Jurkat, Clone E6-1 (cell line): ENCODE measurements around the gene SH3PXD2A.
A peak's percentile ranks its signal among the peaks of the same experiment; 100 is the strongest.
"Not testable (repeated sequence)": the region's sequence is repeated elsewhere in the genome, so short reads cannot be mapped to it uniquely, and the experiment has no call there.

ENCODE experiments used
- DNase-seq: peaks from one replicate; pipeline ENCODE4 v3.0.0-alpha.2; 2011; ENCODE audit warnings: low read depth, low spot score
- H3K4me3 ChIP-seq: 2 replicates; pipeline ENCODE4 v1.5.1; 2011; ENCODE audit warnings: mild to moderate bottlenecking, low read length, control low read depth, moderate library complexity

SH3PXD2A gene

GRCh38 chr10:103783681-103784080 lies 71.7 kb downstream of the SH3PXD2A start:
- DNase-seq = no peak
- H3K4me3 ChIP-seq = no peak overlapping the region

GRCh38 chr10:103781329-103782061 lies 73.9 kb downstream of the SH3PXD2A start:
- peak; percentile 69 for DNase-seq
- H3K4me3 ChIP-seq = no peak overlapping the region

GRCh38 chr10:103780242-103781149 lies 74.9 kb downstream of the SH3PXD2A start:
- DNase-seq = no peak
- H3K4me3 ChIP-seq = no peak overlapping the region

- H3K4me3 ChIP-seq = no peak overlapping the region
- no peak for DNase-seq
These were observed 76.8 kb downstream of the SH3PXD2A start for GRCh38 chr10:103778358-103779139.

GRCh38 chr10:103776878-103777591 lies 78.3 kb downstream of the SH3PXD2A start:
- no peak overlapping the region for H3K4me3 ChIP-seq
- DNase-seq = no peak

- H3K4me3 ChIP-seq = no peak overlapping the region
- no peak for DNase-seq
These were observed 79.6 kb downstream of the SH3PXD2A start for GRCh38 chr10:103775776-103776175.

GRCh38 chr10:103772846-103773245 lies 82.5 kb downstream of the SH3PXD2A start:
- H3K4me3 ChIP-seq = peak overlapping the region; percentile 58
- DNase-seq = not testable (repeated sequence)

- H3K4me3 ChIP-seq = peak overlapping the region; percentile 58
- peak; percentile 63 for DNase-seq
These were observed 83.1 kb downstream of the SH3PXD2A start for GRCh38 chr10:103772096-103772845.

GRCh38 chr10:103770139-103770538 lies 85.2 kb downstream of the SH3PXD2A start:
- no peak for DNase-seq
- H3K4me3 ChIP-seq = no peak overlapping the region

GRCh38 chr10:103769176-103769575 lies 86.2 kb downstream of the SH3PXD2A start:
- H3K4me3 ChIP-seq = no peak overlapping the region
- DNase-seq = no peak

- no peak for DNase-seq
- no peak overlapping the region for H3K4me3 ChIP-seq
These were observed 87.0 kb downstream of the SH3PXD2A start for GRCh38 chr10:103768345-103768744.

- H3K4me3 ChIP-seq = no peak overlapping the region
- DNase-seq = no peak
These were observed 87.6 kb downstream of the SH3PXD2A start for GRCh38 chr10:103767756-103768155.

- no peak overlapping the region for H3K4me3 ChIP-seq
- no peak for DNase-seq
These were observed 88.4 kb downstream of the SH3PXD2A start for GRCh38 chr10:103766751-103767505.

- peak; percentile 63 for DNase-seq
These were observed 89.4 kb downstream of the SH3PXD2A start for GRCh38 chr10:103765981-103766380.

GRCh38 chr10:103765168-103765567 lies 90.2 kb downstream of the SH3PXD2A start:
- no peak for DNase-seq
- H3K4me3 ChIP-seq = no peak overlapping the region

More at GRCh38 chr10:103765981-103766380, 89.4 kb downstream of the SH3PXD2A start:
- H3K4me3 ChIP-seq = no peak overlapping the region

- no peak for DNase-seq
These were observed 90.9 kb downstream of the SH3PXD2A start for GRCh38 chr10:103764296-103765088.

More at GRCh38 chr10:103764296-103765088, 90.9 kb downstream of the SH3PXD2A start:
- peak overlapping the region; percentile 34; the same call in 1 of the 2 replicates for H3K4me3 ChIP-seq
